GM12878 (cell line): ENCODE results near the gene SYT14. TPM values are rescaled to one million over a fixed set of nuclear protein-coding genes. Genes with fewer than 3 reads are reported as not detected.

ENCODE experiments used
- ATAC-seq: fragments of 200-7000 bp; cut with Tn5 transposase; 3 replicates; pipeline ENCODE4 v1.9.1; 2020; ENCODE audit warnings: mild to moderate bottlenecking, moderate library complexity
- BruUV-seq: library from RNA; stranded (reverse); fragments of 400-500 nt; replicated peaks from 2 replicates; lab custom pipeline; 2021; lab: Mats Ljungman, UMichigan
- CTCF ChIA-PET: fragments of 300-600 bp; sonication (Branson Sonifier 250); formaldehyde crosslinking; extraction: SDS; loops from one replicate; lab custom pipeline; 2021; ENCODE audit warnings: inconsistent platforms; lab: Yijun Ruan, JAX
- POLR2A ChIA-PET: fragments of 350-600 bp; formaldehyde crosslinking; extraction: SDS; loops from one replicate; lab custom pipeline; 2021; ENCODE audit warnings: inconsistent platforms; lab: Charles Lee
- RAD21 ChIA-PET: fragments of 300-600 bp; sonication (Branson Sonifier 250); formaldehyde crosslinking; loops from one replicate; lab custom pipeline; 2023; ENCODE audit warnings: antibody characterized with exemption; ENCODE audit not compliant: unreplicated experiment; lab: Charles Lee
- SMC1A ChIA-PET: fragments of 300-600 bp; sonication (Branson Sonifier 250); formaldehyde crosslinking; loops from one replicate; lab custom pipeline; 2023; ENCODE audit not compliant: unreplicated experiment, uncharacterized antibody; lab: Charles Lee
- DNase-seq: peaks from one replicate; pipeline ENCODE4 v3.0.0-alpha.2; 2011; ENCODE audit warnings: low read depth, low spot score
- FAIRE-seq: peaks from 3 replicates; lab custom pipeline; 2011; peaks lifted over from hg19 to GRCh38; lab: Jason Lieb, UNC
- H2AFZ ChIP-seq: 2 replicates; pipeline ENCODE4 v1.6.0; 2011; ENCODE audit warnings: low read depth, low read length, control low read depth; ENCODE audit not compliant: control insufficient read depth
- H3K27ac ChIP-seq: 2 replicates; pipeline ENCODE4 v1.5.1; 2011; ENCODE audit warnings: control low read depth; ENCODE audit not compliant: control insufficient read depth, insufficient read depth
- H3K27me3 ChIP-seq, 2 experiments: replicated peaks in 1 of 2; 2 replicates each; pipeline versions ENCODE4 v1.6.0 to v1.6.1; 2011; ENCODE audit warnings: low read length in 1 of 2; ENCODE audit not compliant: control insufficient read depth in 2 of 2, insufficient read depth in 2 of 2
- H3K36me3 ChIP-seq, 2 experiments: 2 replicates each; pipeline ENCODE4 v1.5.1; 2011; ENCODE audit warnings: low read length in 1 of 2; ENCODE audit not compliant: control insufficient read depth in 2 of 2, insufficient read depth in 2 of 2
- H3K4me1 ChIP-seq: 2 replicates; pipeline ENCODE4 v1.6.1; 2011; ENCODE audit warnings: mild to moderate bottlenecking, low read length, moderate library complexity, mixed read lengths; ENCODE audit not compliant: control insufficient read depth, insufficient read depth
- H3K4me2 ChIP-seq: 2 replicates; pipeline ENCODE4 v1.6.0; 2011; ENCODE audit warnings: control low read depth; ENCODE audit not compliant: control insufficient read depth, insufficient read depth
- H3K4me3 ChIP-seq: fragments of 200-600 bp; sonication (generic); 2 replicates; pipeline ENCODE4 v1.5.1; 2016
- H3K79me2 ChIP-seq: 2 replicates; pipeline ENCODE4 v1.6.0; 2011; ENCODE audit warnings: low read length; ENCODE audit not compliant: control insufficient read depth, insufficient read depth
- H3K9ac ChIP-seq: 2 replicates; pipeline ENCODE4 v1.8.0; 2011; ENCODE audit warnings: low read length, control low read depth, mixed read lengths; ENCODE audit not compliant: control insufficient read depth, insufficient read depth
- H3K9me3 ChIP-seq: replicated peaks from 3 replicates; pipeline ENCODE4 v1.5.1; 2011; ENCODE audit warnings: mild to moderate bottlenecking, low read length; ENCODE audit not compliant: control insufficient read depth, insufficient read depth
- H4K20me1 ChIP-seq: 2 replicates; pipeline ENCODE4 v1.6.0; 2011; ENCODE audit not compliant: control insufficient read depth, insufficient read depth
- CBX5 ChIP-seq: sonication (generic); IDR thresholded peaks from 2 replicates; pipeline ENCODE4 v1.6.1; 2016; ENCODE audit warnings: low read depth, moderate library complexity, mild to moderate bottlenecking, inconsistent platforms
- CEBPB ChIP-seq, 2 experiments: fragments of 150-350 bp in 1 of 2; IDR thresholded peaks; 2 replicates each; pipeline ENCODE4 v1.6.1; 2012 to 2014; ENCODE audit warnings: low read depth in 2 of 2, low read length in 2 of 2, borderline replicate concordance in 1 of 2, inconsistent platforms in 1 of 2
- HDAC6 ChIP-seq: fragments of 200-600 bp; sonication (generic); IDR thresholded peaks from one replicate; pipeline ENCODE4 v1.8.0; 2017; ENCODE audit warnings: antibody characterized with exemption; ENCODE audit not compliant: unreplicated experiment
- JUND ChIP-seq: IDR thresholded peaks from 2 replicates; pipeline ENCODE4 v1.6.1; 2012; ENCODE audit warnings: low read depth, mild to moderate bottlenecking, low read length, improper control_type of control experiment, moderate library complexity
- KLF5 ChIP-seq: fragments of 450-650 bp; IDR thresholded peaks from 2 replicates; pipeline ENCODE4 v1.6.1; 2014; ENCODE audit warnings: mild to moderate bottlenecking; ENCODE audit not compliant: partially characterized antibody
- MEF2B ChIP-seq: fragments of 450-650 bp; IDR thresholded peaks from 2 replicates; pipeline ENCODE4 v1.6.1; 2018; ENCODE audit warnings: mild to moderate bottlenecking, moderate library complexity; ENCODE audit not compliant: partially characterized antibody, poor library complexity, severe bottlenecking
- MTA2 ChIP-seq: fragments of 450-650 bp; IDR thresholded peaks from 2 replicates; pipeline ENCODE4 v1.6.1; 2016; ENCODE audit warnings: low read depth, mild to moderate bottlenecking, moderate library complexity
- POU2F2 ChIP-seq: IDR thresholded peaks from 3 replicates; pipeline ENCODE4 v1.6.1; 2011; ENCODE audit warnings: low read depth, mild to moderate bottlenecking, low read length, borderline replicate concordance
- ZNF24 ChIP-seq: fragments of 450-650 bp; IDR thresholded peaks from 2 replicates; pipeline ENCODE4 v1.6.1; 2017; ENCODE audit warnings: antibody characterized with exemption, mild to moderate bottlenecking
- ZNF592 ChIP-seq: fragments of 450-650 bp; IDR thresholded peaks from 2 replicates; pipeline ENCODE4 v1.6.1; 2017; ENCODE audit warnings: mild to moderate bottlenecking, moderate library complexity
- ZNF687 ChIP-seq: fragments of 450-650 bp; IDR thresholded peaks from 2 replicates; pipeline ENCODE4 v1.6.1; 2017; ENCODE audit warnings: mild to moderate bottlenecking, moderate library complexity
- WGBS: methylation state at CpG from one replicate; pipeline ENCODE4 v1.1.6; 2016; ENCODE audit warnings: low lambda C conversion rate; ENCODE audit not compliant: insufficient replicate concordance, insufficient coverage; ENCODE audit errors: missing lambda C conversion rate; 5-methylcytosine and 5-hydroxymethylcytosine counted together
- in situ Hi-C: fragments of 300-500 bp; cut with MboI; formaldehyde crosslinking; loops from 9 replicates; pipeline ENCODE4 v1.14.3; 2018; ENCODE audit warnings: mixed read lengths
- intact Hi-C: fragments of 100-400 bp; cut with micrococcal nuclease; formaldehyde crosslinking; loops from one replicate; pipeline ENCODE4 v1.14.2; 2022; ENCODE audit not compliant: unreplicated experiment
- polyA plus RNA-seq, 11 experiments: library from polyadenylated mRNA; depleted of rRNA in 4 of 11; unstranded in 6 of 11; stranded (reverse) in 5 of 11; fragments of >200 nt; fragmentation: Nextera tagmentation in 4 of 11; fragmentation: Illumina TruSeq in 1 of 11; extraction: Ambion mirVana in 4 of 11; extraction: Trizol in 1 of 11; gene quantifications; 1 replicate in 1 of 11; 2 replicates in 10 of 11; pipeline versions ENCODE4 v1.2.1 to v1.2.3, GENCODE V29; 2011 to 2016; ENCODE audit warnings: inconsistent platforms in 2 of 11, missing spikeins in 2 of 11, low read depth in 1 of 11
- total RNA-seq, 4 experiments: library from RNA; depleted of rRNA in 3 of 4; stranded (reverse); fragments of >200 nt in 3 of 4; fragmentation: Illumina TruSeq in 1 of 4; extraction: Trizol in 1 of 4; gene quantifications; 2 replicates each; pipeline versions ENCODE4 v1.2.1 to v1.2.3, GENCODE V29; 2013 to 2021

The SYT14 gene
- total and polyA plus RNA-seq, 10 of the 15 experiments (the other 5 are each of a cell fraction or from before 2014, with no cell fraction given): under 0.01 TPM; not detected in 9

- TF ChIP-seq ZNF592: no peak
Measured at GRCh38 chr1:210003501-210003900, 65.5 kb downstream of the SYT14 start (continued).

- ATAC-seq (no peak), FAIRE-seq (no peak), DNase-seq (no peak)
- Histone ChIP-seq H3K36me3 (no peaks in the 10 kb centered on the region), H3K4me2 (no peak overlapping the region), H3K27ac (no peak overlapping the region), H2AFZ (no peak overlapping the region), H3K79me2 (no peaks in the 10 kb centered on the region), H3K4me1 (no peaks in the 10 kb centered on the region), H4K20me1 (no peaks in the 10 kb centered on the region), H3K9ac (no peak overlapping the region), H3K27me3 (no peaks in the 10 kb centered on the region), H3K9me3 (no peaks in the 10 kb centered on the region), H3K4me3 (no peak overlapping the region)
- intact Hi-C loops: no loop called here
- in situ Hi-C loops: no loop called here
- SMC1A ChIA-PET: no interaction called here
- RAD21 ChIA-PET: no interaction called here
- BruUV-seq: no TSS peak
- CTCF ChIA-PET: no interaction called here
- POLR2A ChIA-PET: no interaction called here
- 0% methylated on average over 2 of the region's 2 CpGs for WGBS
- TF ChIP-seq POU2F2: no peak
- no peak for TF ChIP-seq ZNF687
- no peak for TF ChIP-seq HDAC6
- TF ChIP-seq KLF5: no peak
- no peak for TF ChIP-seq CBX5
- no peak for TF ChIP-seq JUND
- no peak for TF ChIP-seq ZNF24
- TF ChIP-seq MEF2B: no peak
- no peak for TF ChIP-seq MTA2
- no peak for TF ChIP-seq CEBPB (IDR thresholded peaks at IDR 0.05; ENCODE audit: borderline replicate concordance in 1 of 2, low read depth in 2 of 2, low read length in 2 of 2)
Measured at GRCh38 chr1:210010161-210010560, 72.1 kb downstream of the SYT14 start.
